GM12878 (cell line): Measurements from ENCODE around the gene PTPN13. TPM values are rescaled to one million over a fixed set of nuclear protein-coding genes. Genes with fewer than 3 reads are reported as not detected.

Experiments used
- ATAC-seq: fragments of 200-7000 bp; cut with Tn5 transposase; 3 replicates; pipeline ENCODE4 v1.9.1; 2020; ENCODE audit warnings: mild to moderate bottlenecking, moderate library complexity
- BruUV-seq: library from RNA; stranded (reverse); fragments of 400-500 nt; replicated peaks from 2 replicates; lab custom pipeline; 2021; lab: Mats Ljungman, UMichigan
- CTCF ChIA-PET: fragments of 300-600 bp; sonication (Branson Sonifier 250); formaldehyde crosslinking; extraction: SDS; loops from one replicate; lab custom pipeline; 2021; ENCODE audit warnings: inconsistent platforms; lab: Yijun Ruan, JAX
- POLR2A ChIA-PET: fragments of 350-600 bp; formaldehyde crosslinking; extraction: SDS; loops from one replicate; lab custom pipeline; 2021; ENCODE audit warnings: inconsistent platforms; lab: Charles Lee
- RAD21 ChIA-PET: fragments of 300-600 bp; sonication (Branson Sonifier 250); formaldehyde crosslinking; loops from one replicate; lab custom pipeline; 2023; ENCODE audit warnings: antibody characterized with exemption; ENCODE audit not compliant: unreplicated experiment; lab: Charles Lee
- SMC1A ChIA-PET: fragments of 300-600 bp; sonication (Branson Sonifier 250); formaldehyde crosslinking; loops from one replicate; lab custom pipeline; 2023; ENCODE audit not compliant: unreplicated experiment, uncharacterized antibody; lab: Charles Lee
- DNase-seq: peaks from one replicate; pipeline ENCODE4 v3.0.0-alpha.2; 2011; ENCODE audit warnings: low read depth, low spot score
- FAIRE-seq: peaks from 3 replicates; lab custom pipeline; 2011; peaks lifted over from hg19 to GRCh38; lab: Jason Lieb, UNC
- H2AFZ ChIP-seq: 2 replicates; pipeline ENCODE4 v1.6.0; 2011; ENCODE audit warnings: low read depth, low read length, control low read depth; ENCODE audit not compliant: control insufficient read depth
- H3K27ac ChIP-seq: 2 replicates; pipeline ENCODE4 v1.5.1; 2011; ENCODE audit warnings: control low read depth; ENCODE audit not compliant: control insufficient read depth, insufficient read depth
- H3K27me3 ChIP-seq, 2 experiments: replicated peaks in 1 of 2; 2 replicates each; pipeline versions ENCODE4 v1.6.0 to v1.6.1; 2011; ENCODE audit warnings: low read length in 1 of 2; ENCODE audit not compliant: control insufficient read depth in 2 of 2, insufficient read depth in 2 of 2
- H3K36me3 ChIP-seq, 2 experiments: 2 replicates each; pipeline ENCODE4 v1.5.1; 2011; ENCODE audit warnings: low read length in 1 of 2; ENCODE audit not compliant: control insufficient read depth in 2 of 2, insufficient read depth in 2 of 2
- H3K4me1 ChIP-seq: 2 replicates; pipeline ENCODE4 v1.6.1; 2011; ENCODE audit warnings: mild to moderate bottlenecking, low read length, moderate library complexity, mixed read lengths; ENCODE audit not compliant: control insufficient read depth, insufficient read depth
- H3K4me2 ChIP-seq: 2 replicates; pipeline ENCODE4 v1.6.0; 2011; ENCODE audit warnings: control low read depth; ENCODE audit not compliant: control insufficient read depth, insufficient read depth
- H3K4me3 ChIP-seq: fragments of 200-600 bp; sonication (generic); 2 replicates; pipeline ENCODE4 v1.5.1; 2016
- H3K79me2 ChIP-seq: 2 replicates; pipeline ENCODE4 v1.6.0; 2011; ENCODE audit warnings: low read length; ENCODE audit not compliant: control insufficient read depth, insufficient read depth
- H3K9ac ChIP-seq: 2 replicates; pipeline ENCODE4 v1.8.0; 2011; ENCODE audit warnings: low read length, control low read depth, mixed read lengths; ENCODE audit not compliant: control insufficient read depth, insufficient read depth
- H3K9me3 ChIP-seq: replicated peaks from 3 replicates; pipeline ENCODE4 v1.5.1; 2011; ENCODE audit warnings: mild to moderate bottlenecking, low read length; ENCODE audit not compliant: control insufficient read depth, insufficient read depth
- H4K20me1 ChIP-seq: 2 replicates; pipeline ENCODE4 v1.6.0; 2011; ENCODE audit not compliant: control insufficient read depth, insufficient read depth
- BACH1 ChIP-seq: fragments of 450-650 bp; IDR thresholded peaks from 2 replicates; pipeline ENCODE4 v1.6.1; 2017; ENCODE audit warnings: mild to moderate bottlenecking, borderline replicate concordance
- CREM ChIP-seq: IDR thresholded peaks from 2 replicates; pipeline ENCODE4 v1.6.1; 2014; ENCODE audit warnings: antibody characterized with exemption, low read depth
- EGR1 ChIP-seq, 2 experiments: IDR thresholded peaks; 1 replicate in 1 of 2; 2 replicates in 1 of 2; pipeline ENCODE4 v1.6.1; 2011 to 2012; ENCODE audit warnings: low read depth in 2 of 2, low read length in 2 of 2, borderline replicate concordance in 1 of 2, mild to moderate bottlenecking in 1 of 2, moderate library complexity in 1 of 2
- ESRRA ChIP-seq: IDR thresholded peaks from 2 replicates; pipeline ENCODE4 v1.6.1; 2012; ENCODE audit warnings: mild to moderate bottlenecking, low read length, improper control_type of control experiment
- IKZF2 ChIP-seq, 2 experiments: fragments of 450-650 bp; IDR thresholded peaks; 2 replicates each; pipeline ENCODE4 v1.6.1; 2017; ENCODE audit warnings: mild to moderate bottlenecking in 2 of 2, moderate library complexity in 2 of 2
- WGBS: methylation state at CpG from one replicate; pipeline ENCODE4 v1.1.6; 2016; ENCODE audit warnings: low lambda C conversion rate; ENCODE audit not compliant: insufficient replicate concordance, insufficient coverage; ENCODE audit errors: missing lambda C conversion rate; 5-methylcytosine and 5-hydroxymethylcytosine counted together
- in situ Hi-C: fragments of 300-500 bp; cut with MboI; formaldehyde crosslinking; loops from 9 replicates; pipeline ENCODE4 v1.14.3; 2018; ENCODE audit warnings: mixed read lengths
- intact Hi-C: fragments of 100-400 bp; cut with micrococcal nuclease; formaldehyde crosslinking; loops from one replicate; pipeline ENCODE4 v1.14.2; 2022; ENCODE audit not compliant: unreplicated experiment
- polyA plus RNA-seq, 11 experiments: library from polyadenylated mRNA; depleted of rRNA in 4 of 11; unstranded in 6 of 11; stranded (reverse) in 5 of 11; fragments of >200 nt; fragmentation: Nextera tagmentation in 4 of 11; fragmentation: Illumina TruSeq in 1 of 11; extraction: Ambion mirVana in 4 of 11; extraction: Trizol in 1 of 11; gene quantifications; 1 replicate in 1 of 11; 2 replicates in 10 of 11; pipeline versions ENCODE4 v1.2.1 to v1.2.3, GENCODE V29; 2011 to 2016; ENCODE audit warnings: inconsistent platforms in 2 of 11, missing spikeins in 2 of 11, low read depth in 1 of 11
- total RNA-seq, 4 experiments: library from RNA; depleted of rRNA in 3 of 4; stranded (reverse); fragments of >200 nt in 3 of 4; fragmentation: Illumina TruSeq in 1 of 4; extraction: Trizol in 1 of 4; gene quantifications; 2 replicates each; pipeline versions ENCODE4 v1.2.1 to v1.2.3, GENCODE V29; 2013 to 2021
- TF ChIP-seq, protein P1 (sequence below): fragments of 450-650 bp; IDR thresholded peaks from 2 replicates; pipeline ENCODE4 v1.6.1; 2016; ENCODE audit warnings: mild to moderate bottlenecking

Gene PTPN13
- total and polyA plus RNA-seq, 10 of the 15 experiments (the other 5 are each of a cell fraction or from before 2014, with no cell fraction given), result 8.5 to 69.4 (median 33.9) TPM

DNA sequence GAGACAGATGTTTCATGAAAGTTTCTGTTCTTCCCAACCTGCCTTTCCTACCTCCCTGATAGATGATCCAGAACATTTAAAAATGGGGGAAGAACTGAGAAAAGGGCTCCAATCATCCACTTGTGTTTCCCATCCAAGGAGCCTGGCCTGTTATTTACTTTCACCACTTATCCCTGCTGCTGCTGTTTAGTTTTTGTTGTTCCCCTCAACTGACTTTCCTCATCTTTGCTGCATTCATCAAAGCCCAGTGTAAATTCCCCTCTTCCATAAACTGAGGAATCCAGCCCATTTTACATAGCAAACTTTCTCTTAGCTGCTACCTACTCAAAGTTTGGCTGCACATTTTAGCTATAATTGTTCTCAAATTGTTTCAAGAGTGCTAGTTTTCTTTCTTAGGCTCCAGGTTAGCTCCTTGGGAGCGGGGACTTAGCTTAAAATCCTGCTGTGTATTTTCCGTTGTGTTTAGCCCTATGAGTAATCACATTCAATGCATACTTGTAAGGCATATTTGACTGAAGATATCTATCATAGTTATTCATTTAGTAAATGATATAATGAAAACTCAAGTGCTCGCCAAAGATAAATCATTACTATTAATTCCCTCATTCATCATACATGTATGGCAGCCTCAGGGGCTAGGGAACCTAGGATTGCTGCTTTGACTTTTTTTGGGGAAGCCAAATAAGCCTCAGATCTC, 1.4 kb upstream of the PTPN13 start:
- no peaks in the 10 kb centered on the region; the same call in 1 of the 2 replicates for H3K79me2 ChIP-seq
- intact Hi-C loops, result loop anchor here (1.0 kb wide), 1 partner anchor 35 kb away; no protein-coding TSS in a partner anchor
- WGBS, result 87% methylated on average over 3 of the region's 3 CpGs

More for the DNA sequence above, 1.4 kb upstream of the PTPN13 start:
- no peak for DNase-seq
- ChIA-PET CTCF (interaction anchor here (0.6 to 7.7 kb wide), 10 partner anchors 7 to 94 kb away, joined by 3 to 124 read pairs (median 6); no protein-coding TSS in a partner anchor), POLR2A (interaction anchor here (0.5 to 7.5 kb wide), 16 partner anchors 8 to 184 kb away, joined by 3 to 89 read pairs (median 5); no protein-coding TSS in a partner anchor), SMC1A (interaction anchor here (1.0 to 14.9 kb wide), 21 partner anchors 8 to 160 kb away, joined by 3 to 209 read pairs (median 7); no protein-coding TSS in a partner anchor), RAD21 (interaction anchor here (0.7 to 7.4 kb wide), 24 partner anchors 9 to 417 kb away, joined by 3 to 177 read pairs (median 8); no protein-coding TSS in a partner anchor)
- H3K9ac ChIP-seq, result no peak overlapping the region
- ATAC-seq, result no peak
- peak; percentile 47 for FAIRE-seq
- no peak for TF ChIP-seq EGR1 (IDR thresholded peaks at IDR 0.05; ENCODE audit: borderline replicate concordance in 1 of 2, low read depth in 2 of 2, low read length in 2 of 2)
- no peak for TF ChIP-seq BACH1
- TF ChIP-seq CREM, result no peak
- 0 out of 4 replicates have a peak, but pooled peaks of 1 of the 2 experiments have one; percentile 14 for TF ChIP-seq IKZF2 (IDR thresholded peaks at IDR 0.05)
- TF ChIP-seq, protein P1, sequence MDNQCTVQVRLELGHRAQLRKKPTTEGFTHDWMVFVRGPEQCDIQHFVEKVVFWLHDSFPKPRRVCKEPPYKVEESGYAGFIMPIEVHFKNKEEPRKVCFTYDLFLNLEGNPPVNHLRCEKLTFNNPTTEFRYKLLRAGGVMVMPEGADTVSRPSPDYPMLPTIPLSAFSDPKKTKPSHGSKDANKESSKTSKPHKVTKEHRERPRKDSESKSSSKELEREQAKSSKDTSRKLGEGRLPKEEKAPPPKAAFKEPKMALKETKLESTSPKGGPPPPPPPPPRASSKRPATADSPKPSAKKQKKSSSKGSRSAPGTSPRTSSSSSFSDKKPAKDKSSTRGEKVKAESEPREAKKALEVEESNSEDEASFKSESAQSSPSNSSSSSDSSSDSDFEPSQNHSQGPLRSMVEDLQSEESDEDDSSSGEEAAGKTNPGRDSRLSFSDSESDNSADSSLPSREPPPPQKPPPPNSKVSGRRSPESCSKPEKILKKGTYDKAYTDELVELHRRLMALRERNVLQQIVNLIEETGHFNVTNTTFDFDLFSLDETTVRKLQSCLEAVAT, result no peak
- TF ChIP-seq ESRRA, result no peak
- H3K27me3 ChIP-seq, result peaks cover 0 to 5% of the 10 kb centered on the region in 2 experiments; a peak in 1 of 4 replicates
- no peak overlapping the region for H3K27ac ChIP-seq
- H2AFZ ChIP-seq, result no peak overlapping the region
- H3K36me3 ChIP-seq, result no peaks in the 10 kb centered on the region
- BruUV-seq, result no TSS peak
- H4K20me1 ChIP-seq, result no peaks in the 10 kb centered on the region
- H3K4me1 ChIP-seq, result no peaks in the 10 kb centered on the region
- H3K9me3 ChIP-seq, result no peaks in the 10 kb centered on the region
- in situ Hi-C loops, result no loop called here
- H3K4me3 ChIP-seq, result no peak overlapping the region
- H3K4me2 ChIP-seq, result no peak overlapping the region
